Ramos (cell line): ENCODE data around the gene CFAP100.

Experiments
- in situ Hi-C: fragments of 300-500 bp; cut with MboI; formaldehyde crosslinking; loops from one replicate; pipeline ENCODE4 v1.14.3; 2022; ENCODE audit warnings: low sequenced_read_pairs; ENCODE audit not compliant: unreplicated experiment

Gene CFAP100

GRCh38 chr3:126473292-126474168 lies 78.8 kb downstream of the CFAP100 start:
- in situ Hi-C loops, result no loop called here

- in situ Hi-C loops, result no loop called here
These were observed 80.0 kb downstream of the CFAP100 start for GRCh38 chr3:126474498-126475412.

GRCh38 chr3:126475413-126476114 lies 80.9 kb downstream of the CFAP100 start, which contains the start of gene ZXDC:
TSS of gene ZXDC (minus strand) at chr3:126475891. CDS start at chr3:126475865, 26 bp downstream.
- in situ Hi-C loops, result no loop called here

GRCh38 chr3:126476166-126477060 lies 81.7 kb downstream of the CFAP100 start:
- in situ Hi-C loops, result no loop called here

- in situ Hi-C loops, result no loop called here
These were observed 82.3 kb downstream of the CFAP100 start for GRCh38 chr3:126477061-126477380.

GRCh38 chr3:126478581-126479310 lies 84.0 kb downstream of the CFAP100 start:
- in situ Hi-C loops, result no loop called here

- in situ Hi-C loops, result no loop called here
These were observed 84.9 kb downstream of the CFAP100 start for GRCh38 chr3:126479642-126480041.

GRCh38 chr3:126480206-126480605 lies 85.5 kb downstream of the CFAP100 start:
- in situ Hi-C loops, result no loop called here

- in situ Hi-C loops, result no loop called here
These were observed 86.2 kb downstream of the CFAP100 start for GRCh38 chr3:126480861-126481260.

- in situ Hi-C loops, result no loop called here
These were observed 87.2 kb downstream of the CFAP100 start for GRCh38 chr3:126481808-126482502.

- in situ Hi-C loops, result no loop called here
These were observed 88.0 kb downstream of the CFAP100 start for GRCh38 chr3:126482503-126483255.

- in situ Hi-C loops, result no loop called here
These were observed 88.6 kb downstream of the CFAP100 start for GRCh38 chr3:126483321-126483761.

- in situ Hi-C loops, result no loop called here
These were observed 89.4 kb downstream of the CFAP100 start for GRCh38 chr3:126484148-126484547.

GRCh38 chr3:126484662-126485061 lies 90.0 kb downstream of the CFAP100 start:
- in situ Hi-C loops, result no loop called here

GRCh38 chr3:126485176-126485897 lies 90.6 kb downstream of the CFAP100 start:
- in situ Hi-C loops, result no loop called here

- in situ Hi-C loops, result no loop called here
These were observed 91.2 kb downstream of the CFAP100 start for GRCh38 chr3:126485956-126486355.
